Keratinocyte (primary cell): ENCODE measurements around the gene CA9. TPM values are rescaled to one million over a fixed set of nuclear protein-coding genes. Genes with fewer than 3 reads are reported as not detected.

ENCODE experiments used
- DNase-seq: peaks from one replicate; pipeline ENCODE4 v3.0.0-alpha.2; 2011; ENCODE audit warnings: low read depth, missing footprints, low spot score
- FAIRE-seq: peaks from 2 replicates; lab custom pipeline; 2011; peaks lifted over from hg19 to GRCh38; lab: Jason Lieb, UNC
- H2AFZ ChIP-seq: 2 replicates; pipeline ENCODE4 v1.6.0; 2012; ENCODE audit warnings: low read length, control low read depth, inconsistent platforms; ENCODE audit not compliant: control insufficient read depth
- H3K27ac ChIP-seq: 2 replicates; pipeline ENCODE4 v1.5.1; 2011; ENCODE audit warnings: low read length; ENCODE audit not compliant: control insufficient read depth, insufficient read depth
- H3K27me3 ChIP-seq: 3 replicates; pipeline ENCODE4 v1.6.0; 2011; ENCODE audit warnings: low read length; ENCODE audit not compliant: control insufficient read depth, insufficient read depth; ENCODE audit errors: extremely low read depth
- H3K36me3 ChIP-seq, 2 experiments: 2 replicates in 1 of 2; 3 replicates in 1 of 2; pipeline ENCODE4 v1.5.1; 2011; ENCODE audit warnings: low read length in 2 of 2, mild to moderate bottlenecking in 1 of 2; ENCODE audit not compliant: control insufficient read depth in 2 of 2, insufficient read depth in 2 of 2; ENCODE audit errors: extremely low read depth in 1 of 2
- H3K4me1 ChIP-seq: 3 replicates; pipeline ENCODE4 v1.5.1; 2011; ENCODE audit warnings: low read length; ENCODE audit not compliant: control insufficient read depth, insufficient read depth; ENCODE audit errors: extremely low read depth
- H3K4me2 ChIP-seq: 3 replicates; pipeline ENCODE4 v1.6.0; 2011; ENCODE audit warnings: low read depth, low read length; ENCODE audit not compliant: control insufficient read depth, insufficient read depth; ENCODE audit errors: extremely low read depth
- H3K4me3 ChIP-seq, 3 experiments: fragments of 200-600 bp in 1 of 3; sonication (generic) in 1 of 3; 2 replicates in 2 of 3; 3 replicates in 1 of 3; pipeline ENCODE4 v1.5.1; 2011 to 2016; ENCODE audit warnings: low read length in 3 of 3, mild to moderate bottlenecking in 3 of 3, control low read depth in 2 of 3, inconsistent platforms in 1 of 3, low read depth in 1 of 3, mixed read lengths in 1 of 3, mixed run types in 1 of 3, moderate library complexity in 1 of 3; ENCODE audit not compliant: control insufficient read depth in 2 of 3, insufficient read depth in 2 of 3; ENCODE audit errors: extremely low read depth in 1 of 3
- H3K79me2 ChIP-seq: 2 replicates; pipeline ENCODE4 v1.6.0; 2012; ENCODE audit warnings: low read length; ENCODE audit not compliant: control insufficient read depth, insufficient read depth
- H3K9ac ChIP-seq: 3 replicates; pipeline ENCODE4 v1.6.0; 2011; ENCODE audit warnings: low read length; ENCODE audit not compliant: control insufficient read depth, insufficient read depth; ENCODE audit errors: extremely low read depth
- H3K9me1 ChIP-seq: 3 replicates; pipeline ENCODE4 v1.6.0; 2011; ENCODE audit warnings: low read length; ENCODE audit not compliant: control insufficient read depth, insufficient read depth; ENCODE audit errors: extremely low read depth
- H3K9me3 ChIP-seq: 2 replicates; pipeline ENCODE4 v1.5.1; 2012; ENCODE audit warnings: low read depth, low read length; ENCODE audit not compliant: control insufficient read depth
- H4K20me1 ChIP-seq: 3 replicates; pipeline ENCODE4 v1.6.0; 2011; ENCODE audit warnings: low read length; ENCODE audit not compliant: control insufficient read depth, insufficient read depth; ENCODE audit errors: extremely low read depth
- EZH2 ChIP-seq: IDR thresholded peaks from one replicate; pipeline ENCODE4 v1.6.1; 2012; ENCODE audit warnings: inconsistent platforms, mild to moderate bottlenecking, low read length, moderate library complexity
- dilution Hi-C: fragments of 300-500 bp; cut with MboI; formaldehyde crosslinking; loops from one replicate; pipeline ENCODE4 v1.7.0; 2020; ENCODE audit warnings: low sequenced_read_pairs; ENCODE audit not compliant: extremely low pct_ligation_motif_present
- polyA plus RNA-seq, 5 experiments: library from polyadenylated mRNA; depleted of rRNA in 3 of 5; stranded (reverse) in 3 of 5; stranded (forward) in 1 of 5; unstranded in 1 of 5; fragments of >200 nt; gene quantifications; 1 replicate in 1 of 5; 2 replicates in 3 of 5; 3 replicates in 1 of 5; pipeline versions ENCODE4 v1.2.1 to v1.2.3, GENCODE V29; 2011 to 2012; ENCODE audit warnings: missing spikeins in 2 of 5, low read depth in 1 of 5, low replicate concordance in 1 of 5
- TF ChIP-seq, protein P1 (sequence below), 3 experiments: IDR thresholded peaks in 1 of 3; conservative IDR thresholded peaks in 1 of 3; optimal IDR thresholded peaks in 1 of 3; 2 replicates in 2 of 3; 3 replicates in 1 of 3; pipeline versions ENCODE3 to v1.5.1; 2011; ENCODE audit warnings: low read length in 3 of 3, mild to moderate bottlenecking in 3 of 3, moderate library complexity in 2 of 3, control low read depth in 1 of 3, inconsistent platforms in 1 of 3; ENCODE audit not compliant: insufficient read depth in 2 of 3; ENCODE audit errors: extremely low read depth in 1 of 3

Gene CA9
- polyA plus RNA-seq, 1 donor (not counting 4 experiments of a cell fraction or from before 2014, with no cell fraction given), result 7.2 TPM

DNA sequence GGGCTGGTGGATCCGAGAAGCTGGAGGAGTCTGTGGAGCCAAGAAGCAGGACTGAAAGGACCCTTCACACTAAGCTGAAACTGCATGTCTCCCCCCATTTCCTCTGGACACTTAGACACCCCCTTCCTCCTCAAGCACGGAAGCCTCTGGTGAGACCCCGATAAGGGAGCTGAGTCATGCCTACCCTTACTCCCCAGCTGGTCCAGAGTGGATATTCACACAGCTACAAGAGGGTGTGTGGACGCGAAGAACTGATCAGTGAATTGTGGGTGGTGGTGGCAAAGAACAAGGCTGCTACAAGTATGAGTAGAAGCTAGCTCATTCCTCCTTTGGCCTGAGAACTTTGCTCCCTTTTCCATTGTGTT is 53.9 kb downstream of the CA9 start:
- no peak overlapping the region for H2AFZ ChIP-seq
- TF ChIP-seq, protein P1, sequence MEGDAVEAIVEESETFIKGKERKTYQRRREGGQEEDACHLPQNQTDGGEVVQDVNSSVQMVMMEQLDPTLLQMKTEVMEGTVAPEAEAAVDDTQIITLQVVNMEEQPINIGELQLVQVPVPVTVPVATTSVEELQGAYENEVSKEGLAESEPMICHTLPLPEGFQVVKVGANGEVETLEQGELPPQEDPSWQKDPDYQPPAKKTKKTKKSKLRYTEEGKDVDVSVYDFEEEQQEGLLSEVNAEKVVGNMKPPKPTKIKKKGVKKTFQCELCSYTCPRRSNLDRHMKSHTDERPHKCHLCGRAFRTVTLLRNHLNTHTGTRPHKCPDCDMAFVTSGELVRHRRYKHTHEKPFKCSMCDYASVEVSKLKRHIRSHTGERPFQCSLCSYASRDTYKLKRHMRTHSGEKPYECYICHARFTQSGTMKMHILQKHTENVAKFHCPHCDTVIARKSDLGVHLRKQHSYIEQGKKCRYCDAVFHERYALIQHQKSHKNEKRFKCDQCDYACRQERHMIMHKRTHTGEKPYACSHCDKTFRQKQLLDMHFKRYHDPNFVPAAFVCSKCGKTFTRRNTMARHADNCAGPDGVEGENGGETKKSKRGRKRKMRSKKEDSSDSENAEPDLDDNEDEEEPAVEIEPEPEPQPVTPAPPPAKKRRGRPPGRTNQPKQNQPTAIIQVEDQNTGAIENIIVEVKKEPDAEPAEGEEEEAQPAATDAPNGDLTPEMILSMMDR (optimal IDR thresholded peaks at IDR 0.05 in 1 of 3, IDR thresholded peaks at IDR 0.05 in 1 of 3, conservative IDR thresholded peaks at IDR 0.05 in 1 of 3; ENCODE audit: extremely low read depth in 1 of 3, insufficient read depth in 2 of 3, low read length in 3 of 3), result no peak
- no peak for TF ChIP-seq EZH2
- H3K9me1 ChIP-seq, result peaks cover 7% of the 10 kb centered on the region
- H3K4me3 ChIP-seq, result no peak overlapping the region
- no peaks in the 10 kb centered on the region for H3K9me3 ChIP-seq
- FAIRE-seq, result no peak
- peaks cover 36% of the 10 kb centered on the region for H3K4me1 ChIP-seq
- no peaks in the 10 kb centered on the region for H3K27me3 ChIP-seq
- no peak for DNase-seq
- dilution Hi-C loops, result no loop called here
- peaks cover 26% of the 10 kb centered on the region for H4K20me1 ChIP-seq
- H3K4me2 ChIP-seq, result no peak overlapping the region
- H3K9ac ChIP-seq, result no peak overlapping the region
- H3K36me3 ChIP-seq, result peaks cover 25 to 28% of the 10 kb centered on the region in 2 experiments
- no peak overlapping the region for H3K27ac ChIP-seq
- H3K79me2 ChIP-seq, result peaks cover 63% of the 10 kb centered on the region

DNA sequence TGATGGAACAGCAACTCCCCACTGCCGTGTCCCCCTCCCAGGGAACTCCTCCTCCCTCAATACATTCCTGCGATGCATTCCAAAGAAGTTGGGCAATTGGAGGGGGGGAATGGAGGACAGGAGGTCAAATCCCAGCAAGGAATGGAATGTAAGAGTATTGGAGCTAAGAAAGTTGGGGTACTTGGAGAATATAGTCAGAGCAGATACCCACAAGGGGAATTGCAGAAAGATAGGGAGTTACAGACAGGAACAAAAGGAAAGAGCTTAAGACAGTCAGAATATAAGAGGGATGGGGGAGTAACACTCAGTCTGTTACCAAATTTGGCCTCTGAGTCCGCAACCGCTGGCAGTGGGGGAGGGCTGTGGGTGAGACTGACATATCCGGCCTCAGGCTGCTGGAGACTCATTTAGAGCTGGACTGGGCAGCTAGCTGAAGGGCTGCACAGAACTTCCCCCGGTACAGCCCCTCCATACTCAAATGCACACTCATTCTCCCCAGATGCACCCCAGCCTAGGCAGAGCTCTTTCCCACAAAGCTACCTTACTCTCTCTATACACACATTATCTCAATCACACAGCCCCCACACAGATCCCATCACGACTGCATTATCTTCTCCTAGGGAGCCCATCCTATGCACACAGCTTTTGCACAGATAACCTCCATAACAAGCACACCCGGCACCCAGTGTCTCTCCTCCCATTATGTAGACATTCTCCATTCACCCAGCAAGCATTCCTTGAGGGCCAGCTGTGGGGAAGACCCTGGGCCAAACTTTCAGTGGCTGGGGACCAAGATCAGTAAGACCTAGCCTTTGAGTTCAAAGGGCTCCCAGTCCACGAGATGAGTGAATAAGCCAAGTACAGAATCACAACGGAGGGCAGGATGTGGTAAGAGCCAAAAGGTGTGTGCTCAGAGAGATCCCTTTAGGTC is 54.6 kb downstream of the CA9 start:
- Histone ChIP-seq H3K79me2 (peaks cover 63% of the 10 kb centered on the region), H3K27me3 (no peaks in the 10 kb centered on the region), H3K9me3 (no peaks in the 10 kb centered on the region), H3K27ac (peak overlapping the region; percentile 13), H3K9me1 (peaks cover 7% of the 10 kb centered on the region), H3K9ac (no peak overlapping the region), H3K4me3 (peak overlapping the region in 2 of 3 experiments; percentile 27 to 30), H4K20me1 (peaks cover 26% of the 10 kb centered on the region), H3K36me3 (peaks cover 19 to 26% of the 10 kb centered on the region in 2 experiments), H3K4me1 (peaks cover 36% of the 10 kb centered on the region), H3K4me2 (peak overlapping the region; percentile 95), H2AFZ (no peak overlapping the region)
- TF ChIP-seq EZH2, result no peak
- TF ChIP-seq, protein P1 (optimal IDR thresholded peaks at IDR 0.05 in 1 of 3, IDR thresholded peaks at IDR 0.05 in 1 of 3, conservative IDR thresholded peaks at IDR 0.05 in 1 of 3; ENCODE audit: extremely low read depth in 1 of 3, insufficient read depth in 2 of 3, low read length in 3 of 3), result no peak
- DNase-seq (no peak), FAIRE-seq (no peak)
- dilution Hi-C loops, result no loop called here
